Measurements from ENCODE around the gene C19orf73.

- TF ChIP-seq CTCF (IDR thresholded peaks at IDR 0.05) (no peak), POLR2AphosphoS5 (IDR thresholded peaks at IDR 0.05; ENCODE audit: low read depth, low read length) (no peak), REST (IDR thresholded peaks at IDR 0.05; ENCODE audit: insufficient read depth in 1 of 2, low read depth in 2 of 2, low read length in 1 of 2) (no peak)
These were observed 16.6 kb downstream of the C19orf73 start for GRCh38 chr19:49102303-49102702.
